Sigmoid colon (tissue), 4 donors: ENCODE measurements around the gene POTEB2.
"Not testable (repeated sequence)": the region's sequence is repeated elsewhere in the genome, so short reads cannot be mapped to it uniquely, and the experiment has no call there.

Experiments
- CTCF ChIP-seq, 4 experiments: fragments of 450-650 bp in 3 of 4; fragments of 200-600 bp in 1 of 4; IDR thresholded peaks; one replicate each; pipeline ENCODE4 v1.5.1; 2016 to 2019; ENCODE audit warnings: antibody characterized with exemption in 4 of 4, mild to moderate bottlenecking in 3 of 4, moderate library complexity in 2 of 4
- EP300 ChIP-seq, 4 donors: sonication (generic); formaldehyde crosslinking; IDR thresholded peaks; one replicate each; pipeline ENCODE4 v1.6.1; 2017; ENCODE audit warnings: antibody characterized with exemption in 4 of 4
- POLR2A ChIP-seq, 2 donors: fragments of 450-650 bp; IDR thresholded peaks; one replicate each; pipeline ENCODE4 v1.6.1; 2016; ENCODE audit warnings: antibody characterized with exemption in 2 of 2, mild to moderate bottlenecking in 2 of 2, moderate library complexity in 2 of 2
- POLR2AphosphoS5 ChIP-seq, 4 donors: sonication (generic); formaldehyde crosslinking; IDR thresholded peaks; one replicate each; pipeline ENCODE4 v1.6.1; 2017; ENCODE audit warnings: antibody characterized with exemption in 4 of 4

- TF ChIP-seq CTCF, POLR2AphosphoS5, POLR2A, EP300 (IDR thresholded peaks at IDR 0.05): not testable (repeated sequence)
Measured at GRCh38 chr15:20877819-20878218, 11.7 kb upstream of the POTEB2 start.
